Mesodermal cell (in vitro differentiated cells): ENCODE data around the gene BEND5.

Experiments used
- H3K27ac ChIP-seq: 2 replicates; pipeline ENCODE4 v1.7.0; 2013; ENCODE audit warnings: mild to moderate bottlenecking, low read depth, low read length, moderate library complexity; ENCODE audit not compliant: severe bottlenecking
- H3K36me3 ChIP-seq: 2 replicates; pipeline ENCODE4 v1.7.1; 2013; ENCODE audit warnings: mild to moderate bottlenecking, low read length, moderate library complexity; ENCODE audit not compliant: control insufficient read depth, insufficient read depth
- H3K4me1 ChIP-seq: one replicate; pipeline ENCODE4 v1.7.1; 2013; ENCODE audit warnings: mild to moderate bottlenecking, low read length; ENCODE audit not compliant: insufficient read depth, control insufficient read depth, poor library complexity, severe bottlenecking
- H3K4me3 ChIP-seq: 2 replicates; pipeline ENCODE4 v1.7.0; 2013; ENCODE audit warnings: low read length, control low read depth, mild to moderate bottlenecking; ENCODE audit not compliant: insufficient read depth, poor library complexity, severe bottlenecking; ENCODE audit errors: extremely low read depth
- H3K9me3 ChIP-seq: 2 replicates; pipeline ENCODE4 v1.7.1; 2013; ENCODE audit warnings: mild to moderate bottlenecking, low read length, moderate library complexity; ENCODE audit not compliant: control insufficient read depth
- WGBS, 2 experiments: methylation state at CpG; one replicate each; pipeline ENCODE4 v1.1.5; 2013; ENCODE audit warnings: missing lambda C conversion rate in 2 of 2; ENCODE audit not compliant: insufficient coverage in 2 of 2; 5-methylcytosine and 5-hydroxymethylcytosine counted together

BEND5 gene

GRCh38 chr1:48695161-48695560, 81.5 kb downstream of the BEND5 start:
- H3K36me3 ChIP-seq = no peaks in the 10 kb centered on the region
- H3K27ac ChIP-seq = no peak overlapping the region
- H3K9me3 ChIP-seq = no peaks in the 10 kb centered on the region
- no peaks in the 10 kb centered on the region for H3K4me1 ChIP-seq
- WGBS, 2 experiments = 93 to 96% methylated on average over 2 of the region's 2 CpGs
- H3K4me3 ChIP-seq = no peak overlapping the region

- H3K9me3 ChIP-seq = no peaks in the 10 kb centered on the region
- H3K4me3 ChIP-seq = no peak overlapping the region
- H3K27ac ChIP-seq = no peak overlapping the region
- no peaks in the 10 kb centered on the region for H3K36me3 ChIP-seq
- WGBS, 2 experiments = 67 to 83% methylated on average over 3 to 7 of the region's 12 CpGs
- H3K4me1 ChIP-seq = no peaks in the 10 kb centered on the region
Observed at GRCh38 chr1:48693674-48694320, 82.9 kb downstream of the BEND5 start.

GRCh38 chr1:48693180-48693579, 83.5 kb downstream of the BEND5 start:
- no peaks in the 10 kb centered on the region for H3K36me3 ChIP-seq
- no peak overlapping the region for H3K27ac ChIP-seq
- WGBS, 2 experiments = 86 to 88% methylated on average over 10 to 11 of the region's 11 CpGs
- H3K4me1 ChIP-seq = no peaks in the 10 kb centered on the region
- no peak overlapping the region for H3K4me3 ChIP-seq
- H3K9me3 ChIP-seq = no peaks in the 10 kb centered on the region

GRCh38 chr1:48692235-48692634, 84.5 kb downstream of the BEND5 start:
- 75 to 96% methylated on average over 8 of the region's 9 CpGs for WGBS, 2 experiments
- H3K4me3 ChIP-seq = no peak overlapping the region

GRCh38 chr1:48691429-48692001, 85.2 kb downstream of the BEND5 start:
- 84 to 88% methylated on average over 4 to 5 of the region's 5 CpGs for WGBS, 2 experiments
- Histone ChIP-seq H3K36me3 (no peaks in the 10 kb centered on the region), H3K27ac (no peak overlapping the region), H3K4me1 (no peaks in the 10 kb centered on the region), H3K4me3 (no peak overlapping the region), H3K9me3 (no peaks in the 10 kb centered on the region)

More at GRCh38 chr1:48692235-48692634, 84.5 kb downstream of the BEND5 start:
- no peaks in the 10 kb centered on the region for H3K9me3 ChIP-seq
- H3K27ac ChIP-seq = no peak overlapping the region
- no peaks in the 10 kb centered on the region for H3K4me1 ChIP-seq
- no peaks in the 10 kb centered on the region for H3K36me3 ChIP-seq

GRCh38 chr1:48688102-48688760, 88.5 kb downstream of the BEND5 start:
- no peaks in the 10 kb centered on the region for H3K4me1 ChIP-seq
- H3K4me3 ChIP-seq = no peak overlapping the region
- no peak overlapping the region for H3K27ac ChIP-seq
- H3K36me3 ChIP-seq = no peaks in the 10 kb centered on the region
- H3K9me3 ChIP-seq = no peaks in the 10 kb centered on the region
- WGBS, 2 experiments = 57 to 70% methylated on average over 1 to 3 of the region's 3 CpGs

GRCh38 chr1:48687282-48688045, 89.2 kb downstream of the BEND5 start:
- H3K36me3 ChIP-seq = no peaks in the 10 kb centered on the region
- 82 to 85% methylated on average over 5 to 9 of the region's 13 CpGs for WGBS, 2 experiments
- H3K4me3 ChIP-seq = no peak overlapping the region
- no peaks in the 10 kb centered on the region for H3K4me1 ChIP-seq
- H3K27ac ChIP-seq = no peak overlapping the region
- no peaks in the 10 kb centered on the region for H3K9me3 ChIP-seq

GRCh38 chr1:48686159-48686558, 90.5 kb downstream of the BEND5 start:
- Histone ChIP-seq H3K4me3 (no peak overlapping the region), H3K4me1 (no peaks in the 10 kb centered on the region), H3K36me3 (no peaks in the 10 kb centered on the region), H3K9me3 (no peaks in the 10 kb centered on the region), H3K27ac (no peak overlapping the region)
- WGBS, 2 experiments = 94 to 100% methylated on average over 1 to 3 of the region's 5 CpGs

- 80 to 94% methylated on average over 2 of the region's 4 CpGs for WGBS, 2 experiments
- Histone ChIP-seq H3K36me3 (no peaks in the 10 kb centered on the region), H3K4me1 (no peaks in the 10 kb centered on the region), H3K9me3 (no peaks in the 10 kb centered on the region), H3K27ac (no peak overlapping the region), H3K4me3 (no peak overlapping the region)
Observed at GRCh38 chr1:48684381-48684780, 92.3 kb downstream of the BEND5 start.

GRCh38 chr1:48683839-48684238, 92.9 kb downstream of the BEND5 start:
- Histone ChIP-seq H3K9me3 (no peaks in the 10 kb centered on the region), H3K36me3 (no peaks in the 10 kb centered on the region), H3K4me3 (no peak overlapping the region), H3K4me1 (no peaks in the 10 kb centered on the region), H3K27ac (no peak overlapping the region)
- 70 to 100% methylated on average over 2 of the region's 3 CpGs for WGBS, 2 experiments
